ENCODE data around the gene LRRC8B.
"Not testable (repeated sequence)": the region's sequence is repeated elsewhere in the genome, so short reads cannot be mapped to it uniquely, and the experiment has no call there.

The LRRC8B gene

DNA sequence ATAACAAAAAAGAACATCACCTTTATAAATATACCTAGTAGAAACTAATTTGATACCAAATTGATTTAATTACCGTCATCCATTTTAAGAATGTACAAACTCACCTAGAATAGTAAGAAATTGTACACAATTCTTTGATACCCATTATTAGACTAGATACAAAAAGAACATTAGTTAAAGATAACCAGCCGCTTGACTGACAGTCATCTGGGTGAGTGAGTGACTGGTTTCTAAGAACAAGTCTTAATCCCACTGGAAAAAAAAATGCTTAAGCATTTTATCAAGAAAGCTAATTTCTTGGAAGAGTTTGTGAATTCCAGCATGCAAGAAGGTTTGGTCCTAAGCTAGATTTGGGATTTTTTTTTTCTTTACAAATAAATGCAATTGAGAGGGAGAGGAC lies 10.9 kb downstream of the LRRC8B start:
- WGBS (ENCODE audit: insufficient coverage, insufficient read length): no CpG with 5 or more reads among the region's 2 CpGs
- H3K9me3 ChIP-seq (ENCODE audit: control insufficient read depth, insufficient read depth, low read length): no peaks in the 10 kb centered on the region
- H3K4me1 ChIP-seq (ENCODE audit: control insufficient read depth, insufficient read depth, low read length): peaks cover 3% of the 10 kb centered on the region
- H3K27me3 ChIP-seq (ENCODE audit: control insufficient read depth, insufficient read depth, low read length): no peaks in the 10 kb centered on the region
- H3K36me3 ChIP-seq (ENCODE audit: control insufficient read depth, insufficient read depth, low read length): no peaks in the 10 kb centered on the region
- DNase-seq (ENCODE audit: low read depth, low spot score): no peak
- H3K4me3 ChIP-seq (ENCODE audit: low read length): no peak overlapping the region
- H3K27ac ChIP-seq (ENCODE audit: low read length): no peak overlapping the region

GRCh38 chr1:89536555-89537341 lies 12.1 kb downstream of the LRRC8B start:
- Histone ChIP-seq H3K9me3 (ENCODE audit: control insufficient read depth, insufficient read depth, low read length) (no peaks in the 10 kb centered on the region), H3K27ac (ENCODE audit: low read length) (no peak overlapping the region), H3K4me3 (ENCODE audit: low read length) (no peak overlapping the region), H3K27me3 (ENCODE audit: control insufficient read depth, insufficient read depth, low read length) (no peaks in the 10 kb centered on the region), H3K36me3 (ENCODE audit: control insufficient read depth, insufficient read depth, low read length) (no peaks in the 10 kb centered on the region), H3K4me1 (ENCODE audit: control insufficient read depth, insufficient read depth, low read length) (no peaks in the 10 kb centered on the region; the same call in 1 of the 2 replicates)
- no CpG with 5 or more reads among the region's 5 CpGs for WGBS (ENCODE audit: insufficient coverage, insufficient read length)
- DNase-seq (ENCODE audit: low read depth, low spot score): no peak

GRCh38 chr1:89538361-89538760 lies 13.7 kb downstream of the LRRC8B start:
- no peaks in the 10 kb centered on the region for H3K36me3 ChIP-seq (ENCODE audit: control insufficient read depth, insufficient read depth, low read length)
- DNase-seq (ENCODE audit: low read depth, low spot score): no peak
- H3K27me3 ChIP-seq (ENCODE audit: control insufficient read depth, insufficient read depth, low read length): no peaks in the 10 kb centered on the region
- no peaks in the 10 kb centered on the region for H3K4me1 ChIP-seq (ENCODE audit: control insufficient read depth, insufficient read depth, low read length)
- no CpG with 5 or more reads among the region's 2 CpGs for WGBS (ENCODE audit: insufficient coverage, insufficient read length)
- no peak overlapping the region for H3K4me3 ChIP-seq (ENCODE audit: low read length)
- no peaks in the 10 kb centered on the region for H3K9me3 ChIP-seq (ENCODE audit: control insufficient read depth, insufficient read depth, low read length)
- no peak overlapping the region for H3K27ac ChIP-seq (ENCODE audit: low read length)

GRCh38 chr1:89539128-89539527 lies 14.5 kb downstream of the LRRC8B start:
- no peak overlapping the region for H3K4me3 ChIP-seq (ENCODE audit: low read length)
- no peak for DNase-seq (ENCODE audit: low read depth, low spot score)
- H3K27me3 ChIP-seq (ENCODE audit: control insufficient read depth, insufficient read depth, low read length): no peaks in the 10 kb centered on the region
- no peaks in the 10 kb centered on the region for H3K36me3 ChIP-seq (ENCODE audit: control insufficient read depth, insufficient read depth, low read length)
- no peak overlapping the region for H3K27ac ChIP-seq (ENCODE audit: low read length)
- no peaks in the 10 kb centered on the region for H3K4me1 ChIP-seq (ENCODE audit: control insufficient read depth, insufficient read depth, low read length)
- WGBS (ENCODE audit: insufficient coverage, insufficient read length): no CpG with 5 or more reads among the region's 3 CpGs
- H3K9me3 ChIP-seq (ENCODE audit: control insufficient read depth, insufficient read depth, low read length): no peaks in the 10 kb centered on the region

DNA sequence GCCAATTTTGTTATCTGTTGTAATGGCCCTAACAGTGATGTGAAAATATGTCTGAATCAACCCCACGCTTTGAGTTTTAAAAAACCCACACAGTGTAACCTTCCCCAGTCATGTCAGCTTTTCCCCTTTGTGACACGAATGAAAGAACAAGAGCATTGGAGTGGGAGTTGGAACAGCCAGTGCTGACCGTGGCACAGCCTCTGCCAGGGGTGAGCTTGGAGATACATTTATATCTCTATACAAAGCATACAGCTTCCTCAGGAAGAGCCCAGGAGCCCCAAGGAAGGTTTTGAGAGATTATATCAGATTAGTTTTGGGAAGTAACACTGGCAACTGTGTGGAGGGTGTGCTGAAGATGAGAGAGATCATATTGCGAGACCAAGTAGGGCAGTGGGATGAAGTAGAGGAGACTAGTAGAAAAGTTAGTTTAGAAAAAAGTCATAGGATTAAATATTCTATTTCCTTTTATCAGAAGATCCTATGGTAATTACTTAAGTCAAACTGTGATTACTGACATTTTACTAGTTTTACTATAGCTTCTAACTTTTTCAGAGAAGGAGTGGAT lies 15.9 kb downstream of the LRRC8B start:
- no peaks in the 10 kb centered on the region for H3K36me3 ChIP-seq (ENCODE audit: control insufficient read depth, insufficient read depth, low read length)
- H3K27me3 ChIP-seq (ENCODE audit: control insufficient read depth, insufficient read depth, low read length): no peaks in the 10 kb centered on the region
- H3K9me3 ChIP-seq (ENCODE audit: control insufficient read depth, insufficient read depth, low read length): no peaks in the 10 kb centered on the region
- H3K27ac ChIP-seq (ENCODE audit: low read length): no peak overlapping the region
- 100% methylated on average over 1 of the region's 4 CpGs for WGBS (ENCODE audit: insufficient coverage, insufficient read length)
- no peaks in the 10 kb centered on the region for H3K4me1 ChIP-seq (ENCODE audit: control insufficient read depth, insufficient read depth, low read length)
- DNase-seq (ENCODE audit: low read depth, low spot score): no peak
- no peak overlapping the region for H3K4me3 ChIP-seq (ENCODE audit: low read length)

DNA sequence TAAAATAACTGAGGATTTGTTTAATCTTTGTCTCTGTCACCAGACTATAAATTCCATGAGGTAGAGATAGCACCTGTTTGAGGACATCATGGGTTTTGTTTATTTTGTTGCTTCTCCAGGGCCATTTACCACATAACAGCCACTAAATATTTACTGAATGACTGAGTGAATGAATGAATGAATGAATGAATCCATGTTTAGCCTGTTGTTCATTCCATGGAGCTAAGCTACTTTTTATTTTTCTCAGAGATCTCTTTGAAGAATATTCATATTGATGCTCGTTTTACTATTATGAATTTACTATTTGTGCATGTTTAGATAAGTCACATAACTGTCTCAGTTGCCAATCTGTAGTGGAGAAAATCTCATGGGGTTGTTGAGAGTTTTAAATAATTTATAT lies 17.7 kb downstream of the LRRC8B start:
- Histone ChIP-seq H3K4me3 (ENCODE audit: low read length) (no peak overlapping the region), H3K9me3 (ENCODE audit: control insufficient read depth, insufficient read depth, low read length) (no peaks in the 10 kb centered on the region), H3K27me3 (ENCODE audit: control insufficient read depth, insufficient read depth, low read length) (no peaks in the 10 kb centered on the region), H3K27ac (ENCODE audit: low read length) (no peak overlapping the region), H3K36me3 (ENCODE audit: control insufficient read depth, insufficient read depth, low read length) (no peaks in the 10 kb centered on the region), H3K4me1 (ENCODE audit: control insufficient read depth, insufficient read depth, low read length) (no peaks in the 10 kb centered on the region)
- no CpG with 5 or more reads among the region's 1 CpG for WGBS (ENCODE audit: insufficient coverage, insufficient read length)
- no peak for DNase-seq (ENCODE audit: low read depth, low spot score)

DNA sequence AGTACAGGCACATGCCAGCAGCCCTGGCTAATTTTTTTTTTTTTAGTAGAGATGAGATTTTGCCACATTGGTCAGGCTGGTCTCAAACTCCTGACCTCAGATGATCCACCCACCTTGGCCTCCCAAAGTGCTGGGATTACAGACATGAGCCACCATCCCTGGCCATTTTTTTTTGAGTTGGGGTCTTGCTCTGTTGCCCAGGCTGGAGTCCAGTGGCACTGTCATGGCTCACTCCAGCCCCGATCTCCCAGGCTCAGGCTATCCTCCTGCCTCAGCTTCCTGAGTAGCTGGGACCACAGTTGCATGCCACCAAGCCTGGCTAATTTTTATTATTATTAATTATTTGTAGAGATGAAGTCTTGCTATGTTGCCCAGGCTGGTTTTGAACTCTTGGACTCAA lies 19.0 kb downstream of the LRRC8B start:
- no CpG with 5 or more reads among the region's 1 CpG for WGBS (ENCODE audit: insufficient coverage, insufficient read length)
- H3K4me1 ChIP-seq (ENCODE audit: control insufficient read depth, insufficient read depth, low read length); H3K9me3 ChIP-seq (ENCODE audit: control insufficient read depth, insufficient read depth, low read length); H3K4me3 ChIP-seq (ENCODE audit: low read length); DNase-seq (ENCODE audit: low read depth, low spot score); H3K27me3 ChIP-seq (ENCODE audit: control insufficient read depth, insufficient read depth, low read length); H3K27ac ChIP-seq (ENCODE audit: low read length); H3K36me3 ChIP-seq (ENCODE audit: control insufficient read depth, insufficient read depth, low read length): not testable (repeated sequence)

GRCh38 chr1:89545264-89546038 lies 20.8 kb downstream of the LRRC8B start:
- WGBS (ENCODE audit: insufficient coverage, insufficient read length): 100% methylated on average over 3 of the region's 6 CpGs
- no peaks in the 10 kb centered on the region for H3K27me3 ChIP-seq (ENCODE audit: control insufficient read depth, insufficient read depth, low read length)
- no peaks in the 10 kb centered on the region for H3K9me3 ChIP-seq (ENCODE audit: control insufficient read depth, insufficient read depth, low read length)
- no peak overlapping the region for H3K4me3 ChIP-seq (ENCODE audit: low read length)
- H3K4me1 ChIP-seq (ENCODE audit: control insufficient read depth, insufficient read depth, low read length): no peaks in the 10 kb centered on the region
- no peaks in the 10 kb centered on the region for H3K36me3 ChIP-seq (ENCODE audit: control insufficient read depth, insufficient read depth, low read length)
- DNase-seq (ENCODE audit: low read depth, low spot score): no peak
- no peak overlapping the region for H3K27ac ChIP-seq (ENCODE audit: low read length)

DNA sequence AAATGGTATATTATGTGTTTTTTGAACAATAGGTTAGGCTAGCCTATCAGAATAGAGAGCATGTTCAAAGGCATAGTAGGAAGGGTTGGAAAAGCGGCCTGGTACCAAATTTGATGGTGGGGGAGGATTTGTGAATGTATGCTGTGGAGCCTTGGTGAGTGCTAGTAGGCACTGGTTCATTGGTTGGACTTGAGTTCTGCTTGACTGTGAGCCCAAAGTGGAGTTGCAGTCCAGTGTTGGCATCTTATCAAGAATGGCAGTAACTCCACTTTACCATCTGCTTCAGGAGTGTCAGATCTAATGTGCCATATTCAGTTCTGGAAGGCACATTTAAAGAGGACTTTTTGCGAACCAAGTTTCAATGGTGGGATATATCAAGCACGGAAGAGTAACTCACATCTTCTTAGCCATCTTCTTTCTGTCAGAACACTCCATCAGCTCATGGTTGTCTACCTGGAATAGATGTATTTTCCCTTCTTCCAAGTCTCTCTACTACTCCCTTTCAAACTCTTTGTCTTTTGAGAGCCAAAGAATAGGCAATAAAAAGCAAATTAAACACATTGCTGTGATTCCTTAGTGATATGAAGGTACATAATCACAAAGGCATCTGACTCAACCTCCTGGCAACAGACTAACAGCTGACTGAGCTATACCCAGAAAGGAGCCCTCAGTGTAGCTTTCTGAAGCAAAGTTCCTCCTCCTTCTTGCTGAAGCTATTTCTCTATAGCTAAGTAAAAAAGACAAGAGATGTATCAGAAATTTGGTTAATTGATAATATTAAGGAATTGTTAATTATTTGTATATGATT lies 21.7 kb downstream of the LRRC8B start:
- Histone ChIP-seq H3K4me1 (ENCODE audit: control insufficient read depth, insufficient read depth, low read length) (no peaks in the 10 kb centered on the region), H3K27ac (ENCODE audit: low read length) (no peak overlapping the region), H3K9me3 (ENCODE audit: control insufficient read depth, insufficient read depth, low read length) (no peaks in the 10 kb centered on the region), H3K27me3 (ENCODE audit: control insufficient read depth, insufficient read depth, low read length) (no peaks in the 10 kb centered on the region), H3K4me3 (ENCODE audit: low read length) (no peak overlapping the region), H3K36me3 (ENCODE audit: control insufficient read depth, insufficient read depth, low read length) (no peaks in the 10 kb centered on the region)
- DNase-seq (ENCODE audit: low read depth, low spot score): no peak
- no CpG with 5 or more reads among the region's 3 CpGs for WGBS (ENCODE audit: insufficient coverage, insufficient read length)

DNA sequence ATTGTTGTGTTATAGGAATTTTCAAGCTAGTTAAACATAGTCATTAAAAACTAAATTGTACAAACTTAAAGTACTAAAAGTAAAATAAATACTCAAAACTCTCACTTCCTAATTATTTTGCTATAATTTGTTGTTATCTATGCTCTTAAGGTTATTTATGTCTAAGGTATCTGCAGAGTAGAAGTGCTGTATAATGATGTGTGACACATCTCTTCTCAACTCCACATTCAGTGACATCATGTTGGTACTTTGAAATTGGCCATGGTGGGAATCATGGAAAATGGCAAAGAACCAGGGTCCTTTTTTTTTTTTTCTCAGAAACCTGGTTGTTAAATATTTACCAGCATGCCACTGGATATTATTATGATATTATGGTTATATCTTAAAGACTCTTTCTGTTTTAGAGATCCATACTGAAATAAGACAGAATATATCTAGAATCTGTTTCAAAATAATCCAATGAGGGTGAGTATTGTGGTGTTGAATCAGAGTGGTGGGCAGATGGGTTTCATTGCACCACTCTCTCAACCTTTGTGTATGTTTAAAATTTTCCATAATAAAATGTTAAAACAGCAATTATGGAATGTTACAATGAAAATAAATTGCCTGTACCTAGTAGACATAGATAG lies 22.4 kb downstream of the LRRC8B start:
- H3K9me3 ChIP-seq (ENCODE audit: control insufficient read depth, insufficient read depth, low read length): no peaks in the 10 kb centered on the region
- H3K27me3 ChIP-seq (ENCODE audit: control insufficient read depth, insufficient read depth, low read length): no peaks in the 10 kb centered on the region
- no peak overlapping the region for H3K27ac ChIP-seq (ENCODE audit: low read length)
- no peaks in the 10 kb centered on the region for H3K36me3 ChIP-seq (ENCODE audit: control insufficient read depth, insufficient read depth, low read length)
- DNase-seq (ENCODE audit: low read depth, low spot score): no peak
- no peak overlapping the region for H3K4me3 ChIP-seq (ENCODE audit: low read length)
- H3K4me1 ChIP-seq (ENCODE audit: control insufficient read depth, insufficient read depth, low read length): no peaks in the 10 kb centered on the region
